A549 (cell line): ENCODE measurements around the gene HPCAL1. TPM values are rescaled to one million over a fixed set of nuclear protein-coding genes. Genes with fewer than 3 reads are reported as not detected.

Source experiments
- ATAC-seq, 2 experiments: fragments of 200-7000 bp in 1 of 2; fragments of >200 bp in 1 of 2; cut with Nextera tagmentation in 1 of 2; cut with Tn5 transposase in 1 of 2; 3 replicates each; pipeline versions ENCODE4 v1.8.0 to v1.9.1; 2018 to 2020; ENCODE audit warnings: mild to moderate bottlenecking in 1 of 2, moderate library complexity in 1 of 2
- CTCF ChIA-PET: fragments of 300-600 bp; sonication (Branson Sonifier 250); formaldehyde crosslinking; extraction: SDS; loops from one replicate; lab custom pipeline; 2021; ENCODE audit warnings: antibody characterized with exemption, inconsistent platforms; lab: Yijun Ruan, JAX
- POLR2A ChIA-PET: fragments of 350-600 bp; formaldehyde crosslinking; extraction: SDS; loops from one replicate; lab custom pipeline; 2021; ENCODE audit warnings: antibody characterized with exemption, inconsistent platforms; lab: Yijun Ruan, JAX
- DNase-seq, 2 experiments: peaks; one replicate each; pipeline versions ENCODE4 v3.0.0 to v3.0.0-alpha.2; 2011 to 2016; ENCODE audit warnings: low read depth in 1 of 2, low spot score in 1 of 2
- FAIRE-seq: peaks from 2 replicates; lab custom pipeline; 2011; peaks lifted over from hg19 to GRCh38; lab: Jason Lieb, UNC
- H3K27ac ChIP-seq, 2 experiments: fragments of >200 bp; sonication (Bioruptor Twin); formaldehyde crosslinking; 3 replicates each; pipeline ENCODE4 v1.5.1; 2016 to 2017
- H3K4me1 ChIP-seq: fragments of >200 bp; sonication (Bioruptor Twin); formaldehyde crosslinking; 3 replicates; pipeline ENCODE4 v1.6.1; 2016
- H3K4me2 ChIP-seq: fragments of >200 bp; sonication (Bioruptor Twin); formaldehyde crosslinking; 3 replicates; pipeline ENCODE4 v1.6.1; 2016
- H3K4me3 ChIP-seq: fragments of >200 bp; sonication (Bioruptor Twin); formaldehyde crosslinking; 3 replicates; pipeline ENCODE4 v1.5.1; 2016
- H3K9me3 ChIP-seq: fragments of >200 bp; sonication (Bioruptor Twin); formaldehyde crosslinking; 3 replicates; pipeline ENCODE4 v1.6.1; 2016
- ATOH8 ChIP-seq: fragments of 250-450 bp; sonication (Bioruptor Pico); IDR thresholded peaks from 2 replicates; pipeline ENCODE4 v1.5.0; 2020; ENCODE audit warnings: low read depth, mild to moderate bottlenecking, moderate library complexity
- BHLHE40 ChIP-seq: IDR thresholded peaks from 2 replicates; pipeline ENCODE4 v1.6.1; 2012; ENCODE audit warnings: low read depth, low read length, inconsistent platforms
- CBX8 ChIP-seq: fragments of 200-600 bp; sonication (generic); IDR thresholded peaks from 2 replicates; pipeline ENCODE4 v1.6.1; 2016
- E2F6 ChIP-seq: IDR thresholded peaks from 2 replicates; pipeline ENCODE4 v1.6.1; 2012; ENCODE audit warnings: low read depth, borderline replicate concordance
- FOSL2 ChIP-seq, 2 experiments: fragments of 450-650 bp in 1 of 2; fragments of >200 bp in 1 of 2; sonication (Bioruptor Twin) in 1 of 2; formaldehyde crosslinking; IDR thresholded peaks; 2 replicates each; pipeline versions ENCODE4 v1.5.0 to v1.6.1; 2016 to 2020; ENCODE audit warnings: mild to moderate bottlenecking in 1 of 2, moderate library complexity in 1 of 2
- GATA3 ChIP-seq: IDR thresholded peaks from 2 replicates; pipeline ENCODE4 v1.6.1; 2012; ENCODE audit warnings: borderline replicate concordance
- HES2 ChIP-seq: fragments of >200 bp; sonication (Bioruptor Twin); formaldehyde crosslinking; IDR thresholded peaks from 2 replicates; pipeline ENCODE4 v1.6.1; 2016
- HEYL ChIP-seq: fragments of 250-450 bp; sonication (Bioruptor Pico); IDR thresholded peaks from 2 replicates; pipeline ENCODE4 v1.8.0; 2021; ENCODE audit warnings: mild to moderate bottlenecking, moderate library complexity
- HOXA7 ChIP-seq: fragments of 250-450 bp; sonication (Bioruptor Pico); IDR thresholded peaks from 2 replicates; pipeline ENCODE4 v1.5.0; 2020; ENCODE audit warnings: mild to moderate bottlenecking, moderate library complexity
- JUNB ChIP-seq: fragments of >200 bp; sonication (Bioruptor Twin); formaldehyde crosslinking; IDR thresholded peaks from 2 replicates; pipeline ENCODE4 v1.6.1; 2016
- KDM5A ChIP-seq: fragments of 200-600 bp; sonication (generic); IDR thresholded peaks from 2 replicates; pipeline ENCODE4 v1.6.1; 2016; ENCODE audit warnings: antibody characterized with exemption, mild to moderate bottlenecking
- MAX ChIP-seq: IDR thresholded peaks from 2 replicates; pipeline ENCODE4 v1.6.1; 2012
- NFE2L2 ChIP-seq: fragments of 150-350 bp; conservative IDR thresholded peaks from 2 replicates; pipeline ENCODE4 v1.6.1; 2014; ENCODE audit warnings: low read length
- PHF8 ChIP-seq: fragments of 200-600 bp; sonication (generic); IDR thresholded peaks from 2 replicates; pipeline ENCODE4 v1.6.1; 2016; ENCODE audit warnings: low read depth, mild to moderate bottlenecking, antibody characterized with exemption, moderate library complexity, borderline replicate concordance
- RAD21 ChIP-seq, 2 experiments: fragments of >200 bp in 1 of 2; sonication (Bioruptor Twin) in 1 of 2; formaldehyde crosslinking in 1 of 2; IDR thresholded peaks in 1 of 2; conservative IDR thresholded peaks in 1 of 2; 2 replicates in 1 of 2; 3 replicates in 1 of 2; pipeline ENCODE4 v1.6.1; 2012 to 2018; ENCODE audit warnings: inconsistent platforms in 1 of 2
- REST ChIP-seq: fragments of 200-600 bp; sonication (generic); IDR thresholded peaks from 2 replicates; pipeline ENCODE4 v1.6.1; 2016; ENCODE audit warnings: antibody characterized with exemption, mild to moderate bottlenecking, moderate library complexity
- WGBS: methylation state at CpG from one replicate; pipeline ENCODE4 v1.1.6; 2017; ENCODE audit errors: missing lambda C conversion rate; 5-methylcytosine and 5-hydroxymethylcytosine counted together
- polyA plus RNA-seq, 4 experiments: library from polyadenylated mRNA; depleted of rRNA in 3 of 4; stranded (reverse); fragments of >200 nt; fragmentation: RNase III in 1 of 4; extraction: RNeasy Plus Mini Kit Qiagen cat#74134 plus additional on column Dnase treatment in 1 of 4; gene quantifications; 2 replicates in 3 of 4; 3 replicates in 1 of 4; pipeline ENCODE4 v1.2.3, GENCODE V29; 2011 to 2017

Gene HPCAL1
- polyA plus RNA-seq, 2 of the 4 experiments (the other 2 are of a cell fraction) = 44.4 to 66.4 TPM

- ATAC-seq = peak in 1 of 2 experiments; percentile 23; a peak in 2 of 6 replicates
- ChIA-PET CTCF (interaction anchor here (0.8 to 6.1 kb wide), 5 partner anchors 7 to 158 kb away, joined by 3 to 37 read pairs (median 3); no protein-coding TSS in a partner anchor), POLR2A (no interaction called here)
- DNase-seq = no peak
- Histone ChIP-seq H3K4me2 (peak overlapping the region; percentile 45; the same call in 2 of the 3 replicates), H3K4me3 (no peak overlapping the region), H3K27ac (peak overlapping the region; percentile 66 to 77; a peak in 5 of 6 replicates), H3K4me1 (peaks cover 18% of the 10 kb centered on the region), H3K9me3 (no peaks in the 10 kb centered on the region)
- WGBS = 89% methylated on average over 26 of the region's 26 CpGs
- no peak for FAIRE-seq
- TF ChIP-seq HES2 (no peak), HEYL (no peak), MAX (no peak), BHLHE40 (no peak), ATOH8 (CRISPR knock-in tag) (no peak), FOSL2 (IDR thresholded peaks at IDR 0.05) (no peak), FOSL2 (CRISPR knock-in tag; IDR thresholded peaks at IDR 0.05) (no peak), JUNB (no peak), NFE2L2 (no peak), RAD21 (conservative IDR thresholded peaks at IDR 0.05 in 1 of 2, IDR thresholded peaks at IDR 0.05 in 1 of 2) (no peak), E2F6 (no peak), HOXA7 (CRISPR knock-in tag) (no peak), CBX8 (no peak), REST (no peak), PHF8 (no peak), GATA3 (no peak)
Observed at GRCh38 chr2:10277293-10278028, 25.2 kb upstream of the HPCAL1 start.

- ATAC-seq = peak in 1 of 2 experiments; percentile 48; a peak in 1 of 6 replicates
- Histone ChIP-seq H3K4me3 (no peak overlapping the region), H3K9me3 (no peaks in the 10 kb centered on the region), H3K27ac (peak overlapping the region; percentile 66 to 77; a peak in 5 of 6 replicates)
- FAIRE-seq = no peak
- 70% methylated on average over 19 of the region's 19 CpGs for WGBS
- POLR2A ChIA-PET = no interaction called here
- TF ChIP-seq KDM5A (no peak), MAX (peak; percentile 34; the same call in 1 of the 2 replicates)
- TF ChIP-seq, all 56 proteins: peak for 1
- Histone ChIP-seq H3K4me1 (peaks cover 25% of the 10 kb centered on the region), H3K4me2 (peak overlapping the region; percentile 45)
- no peak for DNase-seq
- CTCF ChIA-PET = interaction anchor here (0.5 to 6.1 kb wide), 5 partner anchors 8 to 226 kb away, joined by 3 to 37 read pairs (median 4); no protein-coding TSS in a partner anchor
Observed at GRCh38 chr2:10278029-10278762, 24.5 kb upstream of the HPCAL1 start.
